Calu3 (cell line): Measurements from ENCODE around the gene ZFYVE27. TPM values are rescaled to one million over a fixed set of nuclear protein-coding genes. Genes with fewer than 3 reads are reported as not detected.

Experiments
- Bru-seq: library from RNA; stranded (reverse); fragments of 400-500 nt; gene quantifications from one replicate; lab custom pipeline; 2021; lab: Mats Ljungman, UMichigan
- BruChase-seq, 2 experiments: library from RNA; stranded (reverse); fragments of 400-500 nt; gene quantifications; one replicate each; lab custom pipeline; 2021; lab: Mats Ljungman, UMichigan
- BruUV-seq: library from RNA; stranded (reverse); fragments of 400-500 nt; replicated peaks from 2 replicates; lab custom pipeline; 2021; lab: Mats Ljungman, UMichigan
- CTCF ChIA-PET: fragments of 300-600 bp; sonication (Branson Sonifier 250); formaldehyde crosslinking; loops from one replicate; lab custom pipeline; 2022; ENCODE audit warnings: antibody characterized with exemption; lab: Charles Lee
- DNase-seq: peaks from one replicate; pipeline ENCODE4 v3.0.0; 2022
- H3K27ac Mint-ChIP-seq: one replicate; pipeline ENCODE4 v1.8.0; 2022; ENCODE audit warnings: mixed read lengths; ENCODE audit not compliant: unreplicated experiment
- H3K27me3 Mint-ChIP-seq: one replicate; pipeline ENCODE4 v1.8.0; 2022; ENCODE audit warnings: mixed read lengths; ENCODE audit not compliant: unreplicated experiment
- H3K36me3 Mint-ChIP-seq: one replicate; pipeline ENCODE4 v1.8.0; 2022; ENCODE audit warnings: mild to moderate bottlenecking, moderate library complexity, mixed read lengths; ENCODE audit not compliant: insufficient read depth, unreplicated experiment
- H3K4me1 Mint-ChIP-seq: one replicate; pipeline ENCODE4 v1.8.0; 2022; ENCODE audit warnings: mild to moderate bottlenecking, low read depth, mixed read lengths; ENCODE audit not compliant: unreplicated experiment
- H3K4me3 Mint-ChIP-seq: one replicate; pipeline ENCODE4 v1.8.0; 2022; ENCODE audit warnings: mild to moderate bottlenecking, low read depth, moderate library complexity, mixed read lengths; ENCODE audit not compliant: unreplicated experiment
- H3K9me3 Mint-ChIP-seq: one replicate; pipeline ENCODE4 v1.8.0; 2022; ENCODE audit warnings: low read depth, mixed read lengths; ENCODE audit not compliant: unreplicated experiment
- CTCF ChIP-seq: fragments of 200-600 bp; IDR thresholded peaks from one replicate; pipeline ENCODE4 v1.8.0; 2022; ENCODE audit warnings: antibody characterized with exemption; ENCODE audit not compliant: unreplicated experiment
- intact Hi-C: fragments of 100-400 bp; cut with micrococcal nuclease; formaldehyde crosslinking; loops from one replicate; pipeline ENCODE4 v1.10.0; 2022; ENCODE audit not compliant: unreplicated experiment
- long read RNA-seq: library from polyadenylated mRNA; stranded (forward); transcript quantifications from one replicate; pipeline ENCODE4 v2.0.0, GENCODE V29; 2022
- total RNA-seq: library from RNA; stranded (reverse); gene quantifications from 2 replicates; pipeline ENCODE4 v1.2.3, GENCODE V29; 2022

The ZFYVE27 gene
- total RNA-seq (28.3 and 30.0 TPM in 2 replicates), Bru-seq, nascent RNA (percentile 80 among the genes with signal in this experiment), BruChase-seq, experiment 1, labeled RNA remaining after a 6-hour chase (percentile 72 among the genes with signal in this experiment), BruChase-seq, experiment 2, labeled RNA remaining after a 2-hour chase (percentile 82 among the genes with signal in this experiment)
- long read RNA-seq, partial matches to known transcripts: 8 of 27 reads
- long read RNA-seq, other reads (novel, unspliced or antisense): 16 of 27 reads

GRCh38 chr10:97736902-97737769 is at the start of gene ZFYVE27:
Gene ZFYVE27, plus strand, starts transcription at chr10:97737128. Its CDS starts 1,350 bp downstream, at chr10:97738478.
- CTCF ChIA-PET: interaction anchor here (0.7 to 1.9 kb wide), 3 partner anchors 23 to 34 kb away, joined by 4 to 7 read pairs (median 5); no protein-coding TSS in a partner anchor

DNA sequence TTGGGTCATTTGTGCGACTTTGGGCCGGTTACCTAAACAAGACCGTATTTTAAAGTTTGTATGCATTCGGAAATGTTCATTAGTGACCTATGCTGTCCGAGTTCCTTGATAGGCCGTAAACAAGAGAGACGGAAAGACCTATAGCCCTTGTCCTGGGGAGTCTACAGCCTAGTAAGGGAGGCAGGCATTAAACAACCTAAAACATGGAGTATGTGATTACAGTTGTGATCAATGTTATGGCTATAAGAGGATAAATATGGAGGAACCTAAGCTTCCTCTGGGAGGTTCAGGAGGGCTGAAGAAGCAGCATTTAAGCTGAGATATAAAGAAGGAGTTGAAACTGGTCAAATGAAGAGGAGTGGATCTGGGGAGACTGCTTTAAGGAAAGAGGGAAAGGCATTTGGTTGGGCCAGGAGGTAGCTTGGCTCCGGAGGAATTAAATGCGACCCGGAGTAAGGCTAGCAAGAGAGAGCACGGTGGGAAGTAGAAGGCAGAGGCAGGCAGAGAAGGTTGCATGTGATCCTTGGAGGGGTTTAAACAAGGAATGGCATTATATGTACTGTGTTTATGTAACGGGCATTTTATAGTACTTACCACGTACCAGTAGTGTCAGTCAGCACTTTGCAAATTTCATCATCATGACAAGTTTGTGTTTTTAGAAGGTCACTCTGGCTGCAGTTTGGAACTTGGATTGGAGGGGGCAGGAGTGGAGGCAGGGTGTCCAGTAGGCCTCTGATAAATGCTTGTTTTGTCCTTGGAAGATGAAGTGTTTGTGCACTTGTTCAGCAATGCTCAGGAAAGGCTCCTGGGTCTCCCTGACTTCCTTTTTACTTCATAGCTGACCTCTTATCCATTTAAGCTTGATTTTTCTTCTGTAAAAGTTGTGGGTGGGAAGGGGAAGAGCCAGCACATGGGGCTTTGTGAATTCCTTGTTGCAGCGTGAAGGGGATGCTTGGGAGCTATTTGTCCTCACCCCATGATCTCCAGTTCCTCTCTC is 48.8 kb upstream of the ZFYVE27 start:
- no peaks in the 10 kb centered on the region for H3K27me3 Mint-ChIP-seq
- BruUV-seq: TSS peak; percentile 53
- peak overlapping the region; percentile 73 for H3K4me3 Mint-ChIP-seq
- DNase-seq: no peak
- CTCF ChIA-PET: interaction anchor here (0.8 to 2.7 kb wide), 5 partner anchors 9 to 25 kb away, joined by 3 to 19 read pairs (median 5); partner anchors contain the start of gene MARVELD1
- H3K9me3 Mint-ChIP-seq: no peaks in the 10 kb centered on the region
- peaks cover 13% of the 10 kb centered on the region for H3K4me1 Mint-ChIP-seq
- H3K36me3 Mint-ChIP-seq: peaks cover 27% of the 10 kb centered on the region
- intact Hi-C loops: no loop called here
- peak overlapping the region; percentile 76 for H3K27ac Mint-ChIP-seq
- TF ChIP-seq CTCF: no peak

More at GRCh38 chr10:97736902-97737769, at the start of gene ZFYVE27:
- TF ChIP-seq CTCF: no peak
- Mint-ChIP-seq H3K4me1 (peaks cover 12% of the 10 kb centered on the region), H3K27me3 (no peaks in the 10 kb centered on the region), H3K9me3 (peaks cover 3% of the 10 kb centered on the region), H3K4me3 (peak within 1 kb of the TSS; percentile 76), H3K27ac (peak within 1 kb of the TSS; percentile 96), H3K36me3 (peaks cover 43% of the 10 kb centered on the region)
- BruUV-seq: TSS peak; percentile 36
- intact Hi-C loops: no loop called here
- peak; percentile 95 for DNase-seq

GRCh38 chr10:97689559-97690020 is 47.3 kb upstream of the ZFYVE27 start:
- CTCF ChIA-PET: interaction anchor here (0.6 to 0.9 kb wide), 2 partner anchors 16 to 20 kb away, joined by 3 to 5 read pairs; no protein-coding TSS in a partner anchor
- TF ChIP-seq CTCF: no peak
- Mint-ChIP-seq H3K9me3 (no peaks in the 10 kb centered on the region), H3K27ac (no peak overlapping the region), H3K4me1 (peaks cover 13% of the 10 kb centered on the region), H3K27me3 (no peaks in the 10 kb centered on the region), H3K4me3 (no peak overlapping the region), H3K36me3 (peaks cover 20% of the 10 kb centered on the region)
- intact Hi-C loops: no loop called here
- DNase-seq: peak; percentile 24
- BruUV-seq: no TSS peak
